Mucosa of stomach (tissue), 1 donor: ENCODE results near the gene CACNA2D4.

Experiments
- H3K27me3 ChIP-seq: one replicate; pipeline ENCODE4 v1.7.0; 2013; ENCODE audit warnings: mild to moderate bottlenecking, low read length; ENCODE audit not compliant: control insufficient read depth, insufficient read depth
- H3K36me3 ChIP-seq: one replicate; pipeline ENCODE4 v1.7.0; 2013; ENCODE audit warnings: low read length; ENCODE audit not compliant: control insufficient read depth, insufficient read depth
- H3K4me1 ChIP-seq: one replicate; pipeline ENCODE4 v1.7.0; 2013; ENCODE audit warnings: mild to moderate bottlenecking, low read length; ENCODE audit not compliant: control insufficient read depth, insufficient read depth
- H3K4me3 ChIP-seq: one replicate; pipeline ENCODE4 v1.7.0; 2013; ENCODE audit warnings: low read length
- H3K9ac ChIP-seq: one replicate; pipeline ENCODE4 v1.7.0; 2013; ENCODE audit warnings: mild to moderate bottlenecking, low read length, moderate library complexity
- H3K9me3 ChIP-seq: one replicate; pipeline ENCODE4 v1.7.0; 2013; ENCODE audit warnings: mild to moderate bottlenecking, low read length, moderate library complexity; ENCODE audit not compliant: control insufficient read depth
- donor health status: Pancreatic carcinoma.

Gene CACNA2D4

DNA sequence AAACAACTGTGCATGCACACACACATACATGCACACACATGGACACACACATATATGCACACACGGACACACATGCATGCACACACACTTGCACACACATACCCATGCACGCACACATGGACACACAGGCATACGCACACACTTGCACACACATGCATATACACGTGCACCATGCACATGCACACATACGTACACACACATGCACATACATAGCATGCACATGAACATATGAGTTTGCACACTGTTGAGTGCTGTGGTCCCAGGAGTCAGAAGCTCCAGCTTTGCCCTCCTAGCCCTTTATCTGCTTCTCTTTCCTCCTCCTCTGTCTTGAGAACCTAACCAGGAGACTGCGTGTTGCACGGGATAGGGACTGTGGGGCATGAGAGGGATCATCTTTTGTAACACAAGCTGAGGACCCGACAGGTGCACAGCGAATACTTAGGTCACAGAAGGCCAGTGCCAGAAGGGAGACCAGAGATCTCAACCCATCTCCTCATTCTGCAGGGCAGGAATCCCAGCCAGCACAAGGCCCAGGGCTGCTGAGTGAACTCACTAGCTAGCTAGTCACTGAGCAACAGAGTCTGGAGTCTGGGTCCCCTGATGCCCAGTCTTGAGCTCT, 101.6 kb downstream of the CACNA2D4 start:
- Histone ChIP-seq H3K36me3 (no peaks in the 10 kb centered on the region), H3K4me1 (no peaks in the 10 kb centered on the region), H3K27me3 (peaks cover 38% of the 10 kb centered on the region), H3K9me3 (no peaks in the 10 kb centered on the region), H3K9ac (no peak overlapping the region), H3K4me3 (no peak overlapping the region)

DNA sequence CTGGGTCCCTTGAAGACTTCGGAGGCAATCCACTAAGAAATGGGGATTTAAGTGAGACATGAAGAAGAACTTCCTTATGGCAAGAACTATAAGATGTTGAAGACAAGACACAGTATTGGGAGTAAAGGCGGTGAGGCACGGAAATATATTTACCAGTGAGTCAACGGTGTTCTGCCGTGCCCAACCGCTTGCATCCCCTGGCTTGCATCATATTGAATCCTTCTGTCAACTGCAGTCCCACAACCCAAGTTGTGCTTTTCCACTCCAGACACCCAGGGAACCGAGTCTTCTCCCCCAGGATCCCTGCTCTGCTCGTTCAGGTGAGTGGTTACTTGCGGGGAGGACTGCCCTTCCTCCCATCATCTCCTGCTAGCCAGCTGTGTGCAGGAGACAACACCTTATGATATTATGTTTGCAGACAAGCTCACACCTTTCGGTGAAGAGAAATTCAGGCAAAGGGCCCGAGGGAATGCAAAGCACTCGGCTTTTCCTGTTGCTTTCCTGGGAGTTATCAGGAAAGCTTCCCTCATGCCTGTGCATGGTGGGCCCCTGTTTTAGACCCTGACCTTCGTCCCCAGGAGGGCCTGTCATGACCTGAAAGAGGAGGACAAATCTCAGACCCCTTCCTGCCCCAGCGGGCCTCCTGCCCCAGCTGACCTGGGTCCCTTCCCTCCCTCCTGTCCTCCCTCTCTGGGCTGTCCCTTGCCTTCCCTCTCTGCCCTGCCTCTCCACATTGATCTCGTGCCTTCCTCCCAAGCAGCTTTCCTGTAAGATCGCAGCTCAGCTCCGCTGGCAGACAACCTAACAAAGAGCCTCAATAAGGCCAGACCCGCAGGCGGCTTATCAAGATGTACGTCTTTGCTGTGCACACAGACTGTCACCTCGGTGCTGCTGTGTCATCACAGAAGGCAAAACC, 102.4 kb downstream of the CACNA2D4 start:
- Histone ChIP-seq H3K9ac (no peak overlapping the region), H3K9me3 (no peaks in the 10 kb centered on the region), H3K27me3 (peaks cover 31% of the 10 kb centered on the region), H3K4me3 (no peak overlapping the region), H3K4me1 (no peaks in the 10 kb centered on the region), H3K36me3 (no peaks in the 10 kb centered on the region)

DNA sequence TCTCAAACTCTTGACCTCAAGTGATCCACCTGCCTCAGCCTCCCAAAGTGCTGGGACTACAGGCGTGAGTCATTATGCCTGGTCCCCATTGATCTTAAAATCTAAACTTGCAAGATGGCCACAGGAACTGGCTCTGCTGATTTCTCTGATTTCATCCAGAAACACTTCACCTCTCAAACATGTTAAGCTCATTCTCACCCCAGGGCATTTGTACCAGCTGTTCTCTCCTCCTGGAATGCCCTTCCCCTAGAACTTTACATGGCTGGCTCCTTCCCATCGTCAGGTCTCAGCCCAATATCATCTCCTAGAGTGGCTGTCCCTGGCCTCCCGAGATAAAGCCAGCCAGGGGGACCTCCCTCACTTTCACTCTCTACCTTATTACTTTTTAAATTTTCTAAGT, 103.3 kb downstream of the CACNA2D4 start:
- H3K9ac ChIP-seq, result no peak overlapping the region
- H3K4me3 ChIP-seq, result no peak overlapping the region
- no peaks in the 10 kb centered on the region for H3K36me3 ChIP-seq
- H3K27me3 ChIP-seq, result peaks cover 21% of the 10 kb centered on the region
- no peaks in the 10 kb centered on the region for H3K9me3 ChIP-seq
- H3K4me1 ChIP-seq, result no peaks in the 10 kb centered on the region

DNA sequence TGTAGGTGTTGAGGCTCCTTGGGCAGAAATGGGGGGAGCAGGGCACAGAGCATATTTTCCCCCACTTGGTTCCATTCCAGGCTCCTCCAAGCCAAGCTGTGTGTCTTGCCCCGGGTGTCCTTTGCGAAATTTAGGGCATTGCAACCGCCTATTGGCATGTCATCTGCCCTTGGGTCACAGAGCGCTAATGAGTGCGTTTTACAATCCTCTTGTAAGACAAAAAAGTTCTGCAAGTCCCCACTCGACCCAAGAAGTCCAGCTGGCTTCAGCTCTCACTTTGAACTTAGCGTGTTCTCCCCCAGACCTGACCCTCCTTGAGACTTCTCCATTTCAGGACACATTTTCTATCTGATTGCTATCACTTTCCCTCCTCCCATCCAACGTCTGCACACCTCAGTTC, 104.2 kb downstream of the CACNA2D4 start:
- Histone ChIP-seq H3K27me3 (peaks cover 13% of the 10 kb centered on the region), H3K4me3 (no peak overlapping the region), H3K36me3 (no peaks in the 10 kb centered on the region), H3K9ac (no peak overlapping the region), H3K4me1 (no peaks in the 10 kb centered on the region), H3K9me3 (no peaks in the 10 kb centered on the region)

DNA sequence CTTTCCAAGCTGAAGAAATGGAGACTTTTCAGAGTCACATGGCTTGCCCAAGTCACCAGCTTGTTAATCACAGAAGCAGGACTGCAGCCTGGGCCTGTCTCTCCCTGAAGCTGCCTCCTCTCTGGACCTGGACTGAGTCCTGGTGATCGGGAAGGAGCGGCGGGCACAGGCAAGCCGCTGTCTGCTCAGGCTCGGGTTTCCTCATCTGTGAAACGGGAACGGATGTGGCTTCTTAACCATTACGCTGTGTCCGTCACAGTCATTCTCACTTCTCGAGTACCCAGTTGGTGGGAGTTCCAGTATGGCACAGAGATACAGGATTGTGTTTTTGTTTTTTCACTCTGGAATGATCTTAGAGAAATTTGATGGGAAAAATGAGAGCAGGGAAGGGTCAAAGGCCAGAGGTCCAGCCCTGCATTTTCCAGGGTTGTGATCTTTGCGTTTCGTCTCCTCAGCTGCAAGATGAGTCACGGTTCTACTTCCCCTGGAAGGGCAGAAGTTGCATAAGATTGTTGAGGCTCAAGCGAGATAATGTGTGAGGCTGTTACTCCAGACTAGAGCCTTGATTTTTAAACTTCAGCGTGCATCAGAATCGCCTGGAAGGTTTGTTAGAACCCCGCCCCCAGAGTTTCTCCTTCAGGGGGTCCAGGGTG, 105.7 kb downstream of the CACNA2D4 start:
- H3K27me3 ChIP-seq, result peaks cover 9% of the 10 kb centered on the region
- H3K4me1 ChIP-seq, result no peaks in the 10 kb centered on the region
- H3K9me3 ChIP-seq, result no peaks in the 10 kb centered on the region
- H3K9ac ChIP-seq, result no peak overlapping the region
- H3K4me3 ChIP-seq, result no peak overlapping the region
- H3K36me3 ChIP-seq, result no peaks in the 10 kb centered on the region

DNA sequence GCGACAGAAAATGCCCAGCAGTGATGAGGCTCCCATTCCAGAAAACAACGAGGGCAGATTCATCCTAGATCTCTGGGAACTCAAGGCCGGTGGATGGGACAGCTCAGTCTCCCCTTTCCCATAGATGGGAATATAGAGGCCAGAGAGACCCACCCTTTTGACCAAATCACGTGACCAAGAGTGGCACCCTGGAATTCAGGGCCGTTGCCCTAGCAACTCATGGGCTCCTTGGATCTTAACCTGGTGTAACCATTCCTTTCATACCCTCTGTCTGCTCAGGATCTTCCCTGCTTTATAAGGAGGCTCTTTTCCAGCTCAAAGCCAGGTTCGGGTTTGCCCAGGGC, 106.5 kb downstream of the CACNA2D4 start:
- H3K4me3 ChIP-seq, result no peak overlapping the region
- H3K4me1 ChIP-seq, result no peaks in the 10 kb centered on the region
- peaks cover 9% of the 10 kb centered on the region for H3K27me3 ChIP-seq
- no peak overlapping the region for H3K9ac ChIP-seq
- H3K36me3 ChIP-seq, result no peaks in the 10 kb centered on the region
- no peaks in the 10 kb centered on the region for H3K9me3 ChIP-seq

DNA sequence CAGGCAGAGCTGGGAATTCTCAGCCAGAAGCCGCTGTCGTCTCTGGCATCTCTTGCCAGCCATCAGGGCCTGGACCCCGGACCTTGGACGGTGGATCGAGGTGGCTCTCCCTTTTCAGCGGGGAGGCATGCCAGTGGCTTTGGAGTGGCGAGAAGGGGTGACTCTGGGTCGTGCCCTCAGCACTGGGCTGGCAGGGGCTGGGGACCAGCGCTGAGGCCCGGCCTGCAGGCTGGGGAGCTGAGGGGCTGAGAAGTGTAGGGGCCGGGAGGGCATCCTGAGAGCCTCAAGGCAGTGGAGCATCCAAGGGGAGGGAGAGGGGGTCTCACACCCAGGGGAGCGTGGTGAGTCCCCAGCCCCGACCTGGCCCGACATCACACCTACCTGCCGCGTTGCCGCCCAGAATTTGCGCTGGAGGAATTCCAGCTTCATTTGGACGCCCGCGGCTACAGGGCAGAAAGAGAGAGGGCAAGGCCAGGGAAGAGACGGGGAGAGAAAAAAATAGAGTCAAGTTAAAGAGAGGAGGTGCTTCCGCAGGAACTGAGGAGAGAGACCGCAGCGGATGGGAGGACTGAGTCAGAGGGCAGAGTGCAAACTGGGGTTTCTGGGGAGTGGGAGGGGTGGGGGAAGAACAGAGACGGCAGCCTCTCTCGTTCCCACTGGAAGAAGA, 107.0 kb downstream of the CACNA2D4 start:
- Histone ChIP-seq H3K4me1 (peaks cover 4% of the 10 kb centered on the region), H3K9ac (no peak overlapping the region), H3K36me3 (no peaks in the 10 kb centered on the region), H3K27me3 (peaks cover 9% of the 10 kb centered on the region), H3K9me3 (no peaks in the 10 kb centered on the region), H3K4me3 (no peak overlapping the region)

DNA sequence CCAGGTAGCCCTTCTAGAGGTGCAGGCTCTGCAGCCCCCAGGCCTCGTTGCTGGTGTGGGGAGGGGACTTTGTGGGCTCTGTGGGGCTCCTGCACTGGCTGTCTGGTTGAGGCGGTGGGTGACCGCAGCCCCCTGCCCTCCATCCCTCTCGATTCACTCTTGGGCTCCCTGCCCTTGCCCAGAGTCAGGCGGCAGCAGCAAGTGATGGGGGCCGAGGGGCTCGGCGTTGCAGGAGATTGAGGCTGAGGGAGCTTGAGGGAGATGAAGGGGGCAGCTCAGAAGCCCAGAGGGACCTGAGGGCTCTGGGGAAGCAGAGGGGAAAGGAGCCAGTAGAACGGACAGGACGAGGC, 107.5 kb downstream of the CACNA2D4 start:
- Histone ChIP-seq H3K9me3 (no peaks in the 10 kb centered on the region), H3K27me3 (peaks cover 9% of the 10 kb centered on the region), H3K4me1 (peaks cover 9% of the 10 kb centered on the region), H3K36me3 (no peaks in the 10 kb centered on the region), H3K9ac (no peak overlapping the region), H3K4me3 (no peak overlapping the region)

DNA sequence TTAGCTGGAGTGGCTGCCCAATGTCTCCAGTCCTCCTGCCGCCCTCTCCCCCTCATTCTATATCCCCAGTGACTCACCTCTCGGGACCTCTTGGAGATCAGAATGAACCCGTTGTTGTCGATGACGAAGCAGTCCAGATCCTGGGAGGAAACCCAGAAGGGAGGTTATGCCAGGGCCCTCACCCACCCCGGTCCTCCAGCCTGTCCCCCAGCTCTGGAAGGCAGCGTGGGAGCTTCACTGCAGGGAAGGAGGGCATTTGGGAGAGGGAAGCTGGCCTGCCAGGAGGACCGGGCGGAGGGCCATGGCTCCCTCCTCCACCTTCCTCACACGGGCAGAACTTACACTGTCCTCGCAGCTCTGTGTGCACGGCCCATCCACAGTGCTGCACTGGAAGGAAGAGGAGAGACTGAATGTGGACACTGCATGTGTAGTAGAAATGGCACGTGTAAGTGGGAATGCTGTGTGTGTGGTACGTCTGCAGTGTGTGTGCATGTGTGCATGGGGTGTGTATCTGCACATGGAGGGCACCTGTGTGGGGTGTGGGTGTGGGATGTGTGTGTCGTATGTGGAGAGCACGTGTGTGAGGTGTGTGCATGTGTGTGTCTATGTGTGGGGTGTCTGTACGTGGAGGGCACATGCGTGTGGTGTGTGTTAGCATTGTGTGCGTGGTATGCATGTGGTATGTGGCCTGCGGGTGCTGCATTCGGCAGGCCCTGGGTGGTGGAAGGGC, 108.1 kb downstream of the CACNA2D4 start:
- peaks cover 9% of the 10 kb centered on the region for H3K27me3 ChIP-seq
- H3K4me1 ChIP-seq, result peaks cover 12% of the 10 kb centered on the region
- no peak overlapping the region for H3K9ac ChIP-seq
- H3K9me3 ChIP-seq, result no peaks in the 10 kb centered on the region
- no peak overlapping the region for H3K4me3 ChIP-seq
- no peaks in the 10 kb centered on the region for H3K36me3 ChIP-seq

DNA sequence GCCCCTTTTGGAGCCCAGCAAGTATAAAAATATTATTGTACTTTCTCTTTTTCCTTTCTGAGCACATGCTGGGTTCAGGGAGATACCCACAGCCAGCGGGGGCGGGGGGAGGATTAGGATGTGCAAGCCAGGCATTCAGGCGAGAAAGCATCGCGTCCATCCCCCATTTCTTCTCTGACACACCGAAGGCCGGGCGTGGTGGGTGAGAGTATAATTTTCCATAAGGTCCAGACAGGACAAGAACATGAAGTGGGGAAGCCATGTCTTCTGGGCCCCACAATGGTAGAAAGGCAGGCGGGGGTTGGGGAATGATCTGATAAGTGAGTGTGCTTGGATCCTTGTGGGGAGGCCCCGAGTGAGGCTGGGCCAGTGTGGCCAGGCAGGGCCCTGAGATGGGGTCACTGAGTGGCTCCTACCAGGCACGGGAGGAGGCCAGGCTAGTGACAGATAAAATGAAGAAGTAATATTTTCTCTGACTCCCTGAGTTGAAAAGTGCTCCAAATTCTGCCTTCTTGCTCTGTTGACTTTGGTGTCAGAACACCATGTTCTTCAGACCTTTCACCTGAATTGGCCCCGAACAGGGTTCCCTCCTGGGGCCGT, 108.8 kb downstream of the CACNA2D4 start:
- H3K27me3 ChIP-seq, result peaks cover 9% of the 10 kb centered on the region
- no peaks in the 10 kb centered on the region for H3K9me3 ChIP-seq
- no peak overlapping the region for H3K9ac ChIP-seq
- H3K4me3 ChIP-seq, result no peak overlapping the region
- peaks cover 12% of the 10 kb centered on the region for H3K4me1 ChIP-seq
- H3K36me3 ChIP-seq, result no peaks in the 10 kb centered on the region

DNA sequence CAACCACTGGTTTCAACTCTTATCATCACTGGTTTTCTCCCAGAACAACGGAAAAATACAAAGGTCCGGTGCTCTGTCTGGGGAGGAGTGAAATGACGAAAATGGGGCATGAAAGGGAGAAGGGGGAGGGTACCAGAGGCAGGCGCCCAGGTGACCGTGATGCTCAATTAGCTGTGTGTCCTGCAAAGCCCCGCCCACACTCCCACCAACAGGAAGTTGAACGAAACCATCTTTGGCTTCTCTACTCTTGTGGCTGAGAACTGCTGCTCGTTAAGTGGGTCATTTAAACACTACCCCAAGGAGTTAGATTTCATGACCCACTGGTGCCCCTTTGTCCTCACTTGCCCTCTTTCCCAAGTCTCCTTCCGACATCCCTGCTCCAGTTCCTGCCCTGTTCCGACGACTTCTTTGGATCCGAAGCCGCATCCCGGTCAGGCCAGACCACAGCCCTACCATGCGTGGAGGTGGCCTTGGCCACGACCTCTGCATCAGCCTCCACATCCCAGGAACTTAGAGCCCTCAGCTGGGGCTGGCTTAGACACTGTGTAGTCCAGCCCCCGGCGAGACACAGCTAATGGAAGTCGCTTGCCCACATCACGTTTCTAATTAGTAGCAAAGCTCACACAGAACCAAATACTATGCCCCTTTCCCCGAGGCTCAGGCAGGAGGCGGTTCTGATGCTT, 109.5 kb downstream of the CACNA2D4 start:
- Histone ChIP-seq H3K9ac (no peak overlapping the region), H3K9me3 (no peaks in the 10 kb centered on the region), H3K27me3 (peaks cover 4% of the 10 kb centered on the region), H3K4me1 (peaks cover 12% of the 10 kb centered on the region), H3K4me3 (no peak overlapping the region), H3K36me3 (no peaks in the 10 kb centered on the region)
